Measurements from ENCODE around the gene KCNAB1. TPM values are rescaled to one million over a fixed set of nuclear protein-coding genes. Genes with fewer than 3 reads are reported as not detected.

KCNAB1 gene
- polyA plus RNA-seq, 2 donors = 0.61 to 1.3 TPM

DNA sequence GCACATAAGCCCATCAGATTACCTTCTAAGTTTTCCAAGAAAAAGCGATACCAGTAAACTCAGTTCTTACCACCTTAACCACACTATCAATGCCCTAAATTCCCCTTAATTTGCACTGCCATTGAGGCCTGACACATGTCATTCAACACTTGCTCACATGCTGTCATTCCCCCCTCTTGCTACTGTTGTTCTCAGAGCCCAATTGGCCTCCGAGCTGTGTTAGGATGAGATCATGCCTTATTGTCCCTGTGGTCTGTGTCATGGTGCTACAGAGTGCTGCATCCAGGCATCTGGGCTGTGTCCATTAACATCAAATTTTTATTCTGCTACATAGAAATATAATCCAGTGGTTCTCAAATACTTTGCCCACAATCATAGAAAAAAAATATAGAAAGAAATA is 221.0 kb downstream of the KCNAB1 start:
- Histone ChIP-seq H3K4me3 (ENCODE audit: low read depth in 1 of 2, low read length in 2 of 2) (no peak overlapping the region), H3K4me1 (ENCODE audit: control insufficient read depth in 2 of 2, insufficient read depth in 2 of 2, low read length in 1 of 2) (no peaks in the 10 kb centered on the region), H3K27me3 (ENCODE audit: control insufficient read depth in 1 of 2, insufficient read depth in 2 of 2, low read length in 2 of 2) (no peaks in the 10 kb centered on the region), H3K9me3 (ENCODE audit: control insufficient read depth in 2 of 2, insufficient read depth in 1 of 2, low read depth in 1 of 2, low read length in 1 of 2) (no peaks in the 10 kb centered on the region), H3K27ac (ENCODE audit: low read depth in 2 of 2, low read length in 1 of 2) (no peak overlapping the region), H3K36me3 (ENCODE audit: control insufficient read depth in 2 of 2, insufficient read depth in 2 of 2, low read length in 1 of 2) (no peaks in the 10 kb centered on the region)
- 84 to 90% methylated on average over 2 of the region's 2 CpGs for WGBS, 2 donors

DNA sequence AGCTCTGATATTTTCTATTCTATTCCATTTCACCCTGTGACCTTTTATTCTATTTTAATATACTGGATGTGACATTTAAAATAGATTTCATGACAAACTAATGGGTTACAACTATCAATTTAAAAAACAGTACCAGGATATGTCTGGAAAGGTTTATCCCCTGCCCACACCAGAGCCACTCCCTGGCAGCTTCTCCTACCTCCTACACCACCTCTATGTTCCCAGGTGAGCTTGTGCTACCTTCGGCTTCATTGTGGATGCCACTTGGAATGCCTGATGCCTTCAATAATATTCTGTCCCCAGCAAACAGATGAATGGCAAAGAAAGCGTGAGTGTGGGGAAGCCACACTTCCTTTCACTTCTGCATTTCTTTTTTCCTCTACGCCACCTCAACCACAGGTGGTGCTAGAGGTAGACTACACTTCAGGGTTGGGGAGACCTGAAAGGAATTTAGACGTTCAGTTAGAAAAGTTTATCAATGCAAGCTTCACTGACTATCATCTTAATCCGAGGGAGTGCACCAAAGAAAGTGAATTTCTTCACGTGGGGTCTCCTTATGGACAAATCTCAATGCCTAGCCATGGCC is 221.5 kb downstream of the KCNAB1 start:
- Histone ChIP-seq H3K27me3 (ENCODE audit: control insufficient read depth in 1 of 2, insufficient read depth in 2 of 2, low read length in 2 of 2) (no peaks in the 10 kb centered on the region), H3K4me3 (ENCODE audit: low read depth in 1 of 2, low read length in 2 of 2) (no peak overlapping the region), H3K9me3 (ENCODE audit: control insufficient read depth in 2 of 2, insufficient read depth in 1 of 2, low read depth in 1 of 2, low read length in 1 of 2) (no peaks in the 10 kb centered on the region), H3K4me1 (ENCODE audit: control insufficient read depth in 2 of 2, insufficient read depth in 2 of 2, low read length in 1 of 2) (no peaks in the 10 kb centered on the region), H3K36me3 (ENCODE audit: control insufficient read depth in 2 of 2, insufficient read depth in 2 of 2, low read length in 1 of 2) (no peaks in the 10 kb centered on the region), H3K27ac (ENCODE audit: low read depth in 2 of 2, low read length in 1 of 2) (no peak overlapping the region)
- WGBS, 2 donors = 77 to 78% methylated on average over 6 of the region's 6 CpGs

DNA sequence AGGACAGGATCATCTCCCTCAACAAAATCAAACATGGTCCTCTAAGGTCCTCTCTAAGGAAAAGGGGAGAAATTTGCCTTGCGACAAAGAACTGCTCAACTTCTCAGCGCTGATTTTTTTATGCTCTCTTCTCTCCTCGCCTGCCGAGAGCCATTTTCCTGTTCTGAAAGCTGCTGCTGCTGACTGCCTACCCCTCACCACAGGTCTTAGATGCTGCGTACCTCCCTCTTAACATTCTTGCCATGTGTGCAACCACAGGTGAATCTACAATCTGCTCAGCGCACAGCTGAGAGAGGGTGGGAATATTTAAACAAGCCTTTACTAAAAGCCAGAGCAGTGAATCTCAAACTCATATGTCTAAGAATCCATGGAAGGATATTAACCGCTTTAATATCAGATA is 223.8 kb downstream of the KCNAB1 start:
- Histone ChIP-seq H3K27me3 (ENCODE audit: control insufficient read depth in 1 of 2, insufficient read depth in 2 of 2, low read length in 2 of 2) (no peaks in the 10 kb centered on the region), H3K4me3 (ENCODE audit: low read depth in 1 of 2, low read length in 2 of 2) (no peak overlapping the region), H3K27ac (ENCODE audit: low read depth in 2 of 2, low read length in 1 of 2) (no peak overlapping the region), H3K4me1 (ENCODE audit: control insufficient read depth in 2 of 2, insufficient read depth in 2 of 2, low read length in 1 of 2) (no peaks in the 10 kb centered on the region), H3K9me3 (ENCODE audit: control insufficient read depth in 2 of 2, insufficient read depth in 1 of 2, low read depth in 1 of 2, low read length in 1 of 2) (no peaks in the 10 kb centered on the region), H3K36me3 (ENCODE audit: control insufficient read depth in 2 of 2, insufficient read depth in 2 of 2, low read length in 1 of 2) (no peaks in the 10 kb centered on the region)
- WGBS, 2 donors = 79 to 86% methylated on average over 7 of the region's 7 CpGs

DNA sequence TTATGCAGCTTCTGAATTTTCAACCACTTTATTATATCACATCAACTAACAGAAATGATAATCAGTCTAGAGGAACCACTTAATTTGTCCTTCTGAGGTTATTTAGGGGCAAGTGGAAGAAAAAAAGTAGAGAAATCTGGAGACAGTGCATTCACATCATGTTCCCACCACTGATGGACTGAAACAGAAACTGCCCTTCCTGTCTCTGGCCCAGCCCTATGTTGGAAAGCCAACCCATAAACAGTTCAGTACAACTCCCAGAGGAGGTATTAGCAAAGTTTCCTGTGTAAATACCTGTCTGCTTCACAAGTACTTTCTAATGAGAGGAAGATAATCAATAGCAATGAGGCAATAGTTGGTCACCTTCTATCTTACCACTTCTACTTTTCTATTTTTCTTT is 228.7 kb downstream of the KCNAB1 start:
- no peaks in the 10 kb centered on the region for H3K4me1 ChIP-seq (ENCODE audit: control insufficient read depth in 2 of 2, insufficient read depth in 2 of 2, low read length in 1 of 2)
- H3K4me3 ChIP-seq (ENCODE audit: low read depth in 1 of 2, low read length in 2 of 2) = no peak overlapping the region
- no peaks in the 10 kb centered on the region for H3K9me3 ChIP-seq (ENCODE audit: control insufficient read depth in 2 of 2, insufficient read depth in 1 of 2, low read depth in 1 of 2, low read length in 1 of 2)
- no peaks in the 10 kb centered on the region for H3K36me3 ChIP-seq (ENCODE audit: control insufficient read depth in 2 of 2, insufficient read depth in 2 of 2, low read length in 1 of 2)
- no peaks in the 10 kb centered on the region for H3K27me3 ChIP-seq (ENCODE audit: control insufficient read depth in 1 of 2, insufficient read depth in 2 of 2, low read length in 2 of 2)
- H3K27ac ChIP-seq (ENCODE audit: low read depth in 2 of 2, low read length in 1 of 2) = no peak overlapping the region

DNA sequence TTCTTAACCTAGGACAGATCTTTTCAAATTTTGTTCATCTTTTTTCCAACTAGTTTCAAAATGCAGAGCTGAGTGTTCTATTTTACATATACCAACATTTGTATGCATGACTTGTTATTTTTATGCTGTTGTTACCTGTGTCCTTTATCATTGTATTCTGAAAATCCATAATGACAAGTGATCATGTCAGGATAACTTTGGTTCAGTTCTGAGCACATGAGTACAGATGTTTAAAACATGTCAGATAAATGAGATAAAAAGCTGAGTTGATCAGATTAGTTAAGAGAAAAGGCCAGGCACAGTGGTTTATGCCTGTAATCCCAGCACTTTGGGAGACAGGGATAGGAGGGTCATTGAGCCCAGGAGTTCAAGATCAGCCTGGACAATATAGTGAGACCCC is 229.6 kb downstream of the KCNAB1 start:
- H3K4me3 ChIP-seq (ENCODE audit: low read depth in 1 of 2, low read length in 2 of 2) = no peak overlapping the region
- no peaks in the 10 kb centered on the region for H3K36me3 ChIP-seq (ENCODE audit: control insufficient read depth in 2 of 2, insufficient read depth in 2 of 2, low read length in 1 of 2)
- H3K4me1 ChIP-seq (ENCODE audit: control insufficient read depth in 2 of 2, insufficient read depth in 2 of 2, low read length in 1 of 2) = no peaks in the 10 kb centered on the region
- H3K27ac ChIP-seq (ENCODE audit: low read depth in 2 of 2, low read length in 1 of 2) = no peak overlapping the region
- H3K27me3 ChIP-seq (ENCODE audit: control insufficient read depth in 1 of 2, insufficient read depth in 2 of 2, low read length in 2 of 2) = no peaks in the 10 kb centered on the region
- H3K9me3 ChIP-seq (ENCODE audit: control insufficient read depth in 2 of 2, insufficient read depth in 1 of 2, low read depth in 1 of 2, low read length in 1 of 2) = no peaks in the 10 kb centered on the region

DNA sequence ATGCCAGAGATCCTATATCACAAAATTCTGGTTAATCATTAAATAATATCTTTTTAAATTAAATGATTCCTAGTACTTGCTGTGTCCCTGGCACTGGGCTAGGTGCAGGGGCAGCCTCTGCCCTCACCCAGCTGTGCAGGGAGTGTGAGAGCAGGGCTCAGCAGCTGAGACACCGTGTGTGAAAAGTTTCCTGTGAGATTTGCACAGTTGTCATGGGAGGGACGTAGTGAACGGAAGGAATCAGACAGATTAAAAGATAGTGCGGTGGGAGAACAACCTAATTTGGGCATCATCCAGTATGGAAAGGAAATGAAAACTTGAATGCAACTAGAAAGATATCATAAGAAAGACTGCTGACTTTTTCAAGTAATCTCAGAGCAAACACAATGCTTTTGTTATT is 230.4 kb downstream of the KCNAB1 start:
- Histone ChIP-seq H3K4me3 (ENCODE audit: low read depth in 1 of 2, low read length in 2 of 2) (no peak overlapping the region), H3K36me3 (ENCODE audit: control insufficient read depth in 2 of 2, insufficient read depth in 2 of 2, low read length in 1 of 2) (no peaks in the 10 kb centered on the region), H3K27me3 (ENCODE audit: control insufficient read depth in 1 of 2, insufficient read depth in 2 of 2, low read length in 2 of 2) (no peaks in the 10 kb centered on the region), H3K4me1 (ENCODE audit: control insufficient read depth in 2 of 2, insufficient read depth in 2 of 2, low read length in 1 of 2) (no peaks in the 10 kb centered on the region), H3K9me3 (ENCODE audit: control insufficient read depth in 2 of 2, insufficient read depth in 1 of 2, low read depth in 1 of 2, low read length in 1 of 2) (no peaks in the 10 kb centered on the region), H3K27ac (ENCODE audit: low read depth in 2 of 2, low read length in 1 of 2) (no peak overlapping the region)
- WGBS, 2 donors = 26 to 41% methylated on average over 4 of the region's 4 CpGs

DNA sequence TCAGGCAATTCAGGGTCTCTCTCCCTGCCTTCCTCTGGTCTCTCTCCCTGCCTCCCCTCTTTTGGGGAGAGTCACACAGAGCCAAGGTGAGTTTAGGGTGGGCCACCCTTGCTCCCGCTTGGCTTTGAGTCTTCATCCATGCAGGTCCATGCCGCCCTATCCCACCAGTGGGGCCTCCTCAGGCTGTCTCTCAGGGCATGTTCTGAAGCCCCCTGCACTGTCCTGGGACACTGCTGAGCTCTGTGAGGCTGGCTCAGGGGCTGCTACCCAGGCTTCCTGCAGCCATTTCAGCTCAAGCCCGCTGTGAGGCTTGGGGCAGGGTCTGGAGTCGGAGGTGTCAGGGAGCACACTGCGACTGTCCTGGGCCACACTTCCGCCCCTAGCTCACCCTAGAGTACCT is 231.4 kb downstream of the KCNAB1 start:
- Histone ChIP-seq H3K4me1 (ENCODE audit: control insufficient read depth in 2 of 2, insufficient read depth in 2 of 2, low read length in 1 of 2) (no peaks in the 10 kb centered on the region), H3K36me3 (ENCODE audit: control insufficient read depth in 2 of 2, insufficient read depth in 2 of 2, low read length in 1 of 2) (no peaks in the 10 kb centered on the region), H3K27ac (ENCODE audit: low read depth in 2 of 2, low read length in 1 of 2) (no peak overlapping the region), H3K9me3 (ENCODE audit: control insufficient read depth in 2 of 2, insufficient read depth in 1 of 2, low read depth in 1 of 2, low read length in 1 of 2) (no peaks in the 10 kb centered on the region), H3K27me3 (ENCODE audit: control insufficient read depth in 1 of 2, insufficient read depth in 2 of 2, low read length in 2 of 2) (no peaks in the 10 kb centered on the region), H3K4me3 (ENCODE audit: low read depth in 1 of 2, low read length in 2 of 2) (no peak overlapping the region)
- 87 to 95% methylated on average over 6 of the region's 6 CpGs for WGBS, 2 donors

DNA sequence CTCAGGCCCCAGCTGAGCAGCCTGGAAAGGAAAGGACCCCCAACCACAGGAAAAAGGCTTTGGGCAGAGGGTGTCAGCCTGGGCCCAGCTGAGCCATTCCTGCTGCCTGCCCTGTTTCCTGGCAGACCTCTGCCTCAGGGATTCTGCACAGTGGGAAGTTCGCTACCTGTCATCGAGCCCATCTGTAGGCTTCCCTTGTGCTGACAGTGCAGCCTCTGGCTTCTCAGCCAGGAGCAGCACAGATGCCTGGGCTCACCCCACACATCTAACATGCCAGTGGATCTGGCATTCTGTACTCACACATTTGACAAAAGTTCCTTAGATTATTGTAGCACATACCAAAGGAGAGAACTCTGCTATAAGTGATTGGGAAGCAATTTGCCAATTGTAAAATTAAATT is 232.3 kb downstream of the KCNAB1 start:
- H3K27me3 ChIP-seq (ENCODE audit: control insufficient read depth in 1 of 2, insufficient read depth in 2 of 2, low read length in 2 of 2) = no peaks in the 10 kb centered on the region
- H3K9me3 ChIP-seq (ENCODE audit: control insufficient read depth in 2 of 2, insufficient read depth in 1 of 2, low read depth in 1 of 2, low read length in 1 of 2) = no peaks in the 10 kb centered on the region
- H3K27ac ChIP-seq (ENCODE audit: low read depth in 2 of 2, low read length in 1 of 2) = no peak overlapping the region
- H3K36me3 ChIP-seq (ENCODE audit: control insufficient read depth in 2 of 2, insufficient read depth in 2 of 2, low read length in 1 of 2) = no peaks in the 10 kb centered on the region
- H3K4me1 ChIP-seq (ENCODE audit: control insufficient read depth in 2 of 2, insufficient read depth in 2 of 2, low read length in 1 of 2) = no peaks in the 10 kb centered on the region
- no peak overlapping the region for H3K4me3 ChIP-seq (ENCODE audit: low read depth in 1 of 2, low read length in 2 of 2)
- WGBS, 2 donors = 93% methylated on average over 2 of the region's 2 CpGs

DNA sequence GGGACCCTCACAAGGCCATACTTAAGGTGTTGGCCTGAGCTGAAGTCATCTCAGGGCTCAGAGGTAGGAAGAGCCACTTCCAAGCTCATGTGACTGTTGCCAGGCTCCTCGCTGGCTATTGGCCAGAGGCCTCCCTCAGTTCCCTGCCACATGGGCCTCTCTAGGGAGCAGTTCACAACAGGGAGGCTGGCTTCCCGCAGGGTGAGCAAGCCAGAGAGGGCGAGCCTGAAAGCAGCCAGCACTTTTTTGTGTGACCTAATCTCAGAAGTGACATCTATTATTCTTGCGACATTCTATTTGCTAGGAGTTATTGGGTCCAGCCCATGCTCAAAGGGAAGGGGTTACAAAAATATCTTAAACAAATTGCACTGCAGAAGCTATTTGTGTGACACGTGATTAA is 233.2 kb downstream of the KCNAB1 start:
- 82 to 86% methylated on average over 5 of the region's 5 CpGs for WGBS, 2 donors

DNA sequence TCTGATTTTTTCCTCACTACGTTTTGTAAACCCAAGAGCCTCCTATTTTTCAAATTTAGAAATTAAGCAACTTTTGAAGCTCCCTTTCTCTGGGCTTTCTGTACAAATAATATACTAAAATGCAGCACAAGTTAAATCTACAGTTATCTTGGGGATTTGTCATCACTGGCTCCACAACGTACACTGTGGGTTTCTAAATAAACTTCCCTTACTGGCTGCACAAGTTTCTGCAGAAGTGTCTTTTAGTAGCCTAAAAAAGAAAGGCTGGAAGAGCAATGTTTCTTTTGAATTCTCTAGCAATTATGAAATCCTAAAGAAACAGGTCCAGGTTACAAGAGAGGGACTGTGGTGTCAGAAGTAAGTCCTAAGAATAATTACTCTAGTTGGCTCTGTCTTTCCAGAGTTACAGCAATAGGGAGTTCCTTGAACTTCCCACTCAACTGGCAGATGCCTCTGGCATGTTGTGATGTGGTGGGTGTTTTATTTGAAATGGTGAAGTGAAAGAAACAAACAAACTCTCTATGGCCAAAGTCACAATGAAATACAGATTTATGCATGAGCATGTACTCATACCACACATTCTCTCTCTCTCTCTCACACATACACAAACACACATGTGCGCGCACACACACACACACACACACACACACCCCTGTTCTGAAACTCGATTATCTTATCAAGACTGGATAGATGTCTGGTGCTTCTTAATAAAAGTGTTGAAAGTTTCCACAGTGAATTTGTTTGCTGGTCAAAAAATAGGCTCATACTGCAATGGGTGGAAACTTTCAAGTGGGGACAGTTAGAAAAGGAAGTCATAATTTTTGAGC is 236.4 kb downstream of the KCNAB1 start:
- Histone ChIP-seq H3K4me3 (ENCODE audit: low read depth in 1 of 2, low read length in 2 of 2) (no peak overlapping the region), H3K27me3 (ENCODE audit: control insufficient read depth in 1 of 2, insufficient read depth in 2 of 2, low read length in 2 of 2) (no peaks in the 10 kb centered on the region), H3K36me3 (ENCODE audit: control insufficient read depth in 2 of 2, insufficient read depth in 2 of 2, low read length in 1 of 2) (no peaks in the 10 kb centered on the region), H3K27ac (ENCODE audit: low read depth in 2 of 2, low read length in 1 of 2) (no peak overlapping the region), H3K9me3 (ENCODE audit: control insufficient read depth in 2 of 2, insufficient read depth in 1 of 2, low read depth in 1 of 2, low read length in 1 of 2) (no peaks in the 10 kb centered on the region), H3K4me1 (ENCODE audit: control insufficient read depth in 2 of 2, insufficient read depth in 2 of 2, low read length in 1 of 2) (no peaks in the 10 kb centered on the region)
- WGBS, 2 donors = 46 to 55% methylated on average over 5 of the region's 5 CpGs

More for the DNA sequence above, 233.2 kb downstream of the KCNAB1 start:
- Histone ChIP-seq H3K27ac (ENCODE audit: low read depth in 2 of 2, low read length in 1 of 2) (no peak overlapping the region), H3K4me1 (ENCODE audit: control insufficient read depth in 2 of 2, insufficient read depth in 2 of 2, low read length in 1 of 2) (no peaks in the 10 kb centered on the region), H3K27me3 (ENCODE audit: control insufficient read depth in 1 of 2, insufficient read depth in 2 of 2, low read length in 2 of 2) (no peaks in the 10 kb centered on the region), H3K4me3 (ENCODE audit: low read depth in 1 of 2, low read length in 2 of 2) (no peak overlapping the region), H3K36me3 (ENCODE audit: control insufficient read depth in 2 of 2, insufficient read depth in 2 of 2, low read length in 1 of 2) (no peaks in the 10 kb centered on the region), H3K9me3 (ENCODE audit: control insufficient read depth in 2 of 2, insufficient read depth in 1 of 2, low read depth in 1 of 2, low read length in 1 of 2) (no peaks in the 10 kb centered on the region)

Measured in esophagus (tissue), 2 donors.